Mesenchymal stem cell (in vitro differentiated cells and primary cell): Measurements from ENCODE around the gene NCOR2.

Experiments
- DNase-seq: peaks from one replicate; pipeline ENCODE4 v3.0.0-alpha.2; 2013
- H2AFZ ChIP-seq: one replicate; pipeline ENCODE4 v1.6.1; 2013; ENCODE audit warnings: low read depth, mild to moderate bottlenecking, control low read depth, inconsistent platforms, low read length, moderate library complexity
- H2AK5ac ChIP-seq: 2 replicates; pipeline ENCODE4 v1.6.1; 2013; ENCODE audit warnings: low read length, moderate library complexity, mild to moderate bottlenecking, inconsistent platforms; ENCODE audit not compliant: severe bottlenecking
- H2BK120ac ChIP-seq: one replicate; pipeline ENCODE4 v1.6.1; 2013; ENCODE audit warnings: low read depth, mild to moderate bottlenecking, inconsistent platforms, low read length, moderate library complexity
- H2BK12ac ChIP-seq, 2 experiments: one replicate each; pipeline ENCODE4 v1.6.1; 2013; ENCODE audit warnings: inconsistent platforms in 2 of 2, low read length in 2 of 2, mild to moderate bottlenecking in 2 of 2, moderate library complexity in 2 of 2, control low read depth in 1 of 2
- H2BK15ac ChIP-seq: one replicate; pipeline ENCODE4 v1.6.1; 2013; ENCODE audit warnings: mild to moderate bottlenecking, low read depth, inconsistent platforms; ENCODE audit not compliant: poor library complexity, severe bottlenecking
- H2BK5ac ChIP-seq: 2 replicates; pipeline ENCODE4 v1.6.1; 2013; ENCODE audit warnings: low read depth, mild to moderate bottlenecking, low read length, control low read depth, inconsistent platforms; ENCODE audit not compliant: poor library complexity, severe bottlenecking
- H3K14ac ChIP-seq, 2 experiments: one replicate each; pipeline ENCODE4 v1.6.1; 2013; ENCODE audit warnings: inconsistent platforms in 2 of 2, low read length in 2 of 2, control low read depth in 1 of 2, mild to moderate bottlenecking in 1 of 2, moderate library complexity in 1 of 2
- H3K18ac ChIP-seq, 2 experiments: one replicate each; pipeline ENCODE4 v1.6.1; 2013; ENCODE audit warnings: inconsistent platforms in 2 of 2, low read length in 2 of 2, control low read depth in 1 of 2, low read depth in 1 of 2, mild to moderate bottlenecking in 1 of 2
- H3K23ac ChIP-seq, 2 experiments: one replicate each; pipeline ENCODE4 v1.6.1; 2013; ENCODE audit warnings: inconsistent platforms in 2 of 2, low read length in 2 of 2, mild to moderate bottlenecking in 2 of 2, moderate library complexity in 2 of 2, control low read depth in 1 of 2
- H3K27ac ChIP-seq: 2 replicates; pipeline ENCODE4 v1.5.1; 2013; ENCODE audit warnings: mild to moderate bottlenecking, moderate library complexity, low read length, control low read depth, inconsistent platforms; ENCODE audit not compliant: poor library complexity, severe bottlenecking
- H3K27me3 ChIP-seq, 2 experiments: 2 replicates each; pipeline versions ENCODE4 v1.6.1 to v1.7.0; 2013; ENCODE audit warnings: low read length in 2 of 2, mild to moderate bottlenecking in 2 of 2, moderate library complexity in 2 of 2, control low read depth in 1 of 2, inconsistent platforms in 1 of 2; ENCODE audit not compliant: control insufficient read depth in 1 of 2, insufficient read depth in 1 of 2
- H3K36me3 ChIP-seq, 2 experiments: 2 replicates each; pipeline versions ENCODE4 v1.6.1 to v1.7.0; 2013; ENCODE audit warnings: low read length in 2 of 2, control low read depth in 1 of 2, inconsistent platforms in 1 of 2, low read depth in 1 of 2, mild to moderate bottlenecking in 1 of 2; ENCODE audit not compliant: insufficient read depth in 2 of 2, control insufficient read depth in 1 of 2
- H3K4ac ChIP-seq, 2 experiments: one replicate each; pipeline ENCODE4 v1.6.1; 2013; ENCODE audit warnings: inconsistent platforms in 2 of 2, low read length in 2 of 2, mild to moderate bottlenecking in 2 of 2, moderate library complexity in 2 of 2, control low read depth in 1 of 2, low read depth in 1 of 2
- H3K4me1 ChIP-seq: 2 replicates; pipeline ENCODE4 v1.6.1; 2013; ENCODE audit warnings: low read depth, low read length, control low read depth; ENCODE audit not compliant: control insufficient read depth, insufficient read depth
- H3K4me2 ChIP-seq: 2 replicates; pipeline ENCODE4 v1.6.1; 2013; ENCODE audit warnings: low read length, mild to moderate bottlenecking, inconsistent platforms; ENCODE audit not compliant: poor library complexity, severe bottlenecking
- H3K4me3 ChIP-seq, 2 experiments: 2 replicates each; pipeline versions ENCODE4 v1.5.1 to v1.7.0; 2013; ENCODE audit warnings: low read length in 2 of 2, mild to moderate bottlenecking in 2 of 2, control low read depth in 1 of 2, low read depth in 1 of 2; ENCODE audit not compliant: insufficient read depth in 1 of 2
- H3K79me1 ChIP-seq: replicated peaks from 2 replicates; pipeline ENCODE4 v1.6.1; 2013; ENCODE audit warnings: mild to moderate bottlenecking, control low read depth, low read length, inconsistent platforms; ENCODE audit not compliant: poor library complexity, severe bottlenecking
- H3K9ac ChIP-seq: 2 replicates; pipeline ENCODE4 v1.7.0; 2013; ENCODE audit warnings: mild to moderate bottlenecking, low read length, moderate library complexity
- H3K9me3 ChIP-seq: 2 replicates; pipeline ENCODE4 v1.7.0; 2013; ENCODE audit warnings: mild to moderate bottlenecking, low read length; ENCODE audit not compliant: control insufficient read depth
- H4K8ac ChIP-seq: one replicate; pipeline ENCODE4 v1.6.1; 2013; ENCODE audit warnings: inconsistent platforms, mild to moderate bottlenecking, low read length, moderate library complexity
- H4K91ac ChIP-seq: one replicate; pipeline ENCODE4 v1.6.1; 2013; ENCODE audit warnings: mild to moderate bottlenecking, low read length, inconsistent platforms
- WGBS: methylation state at CpG from one replicate; pipeline ENCODE4 v1.1.7; 2013; ENCODE audit warnings: mixed read lengths; 5-methylcytosine and 5-hydroxymethylcytosine counted together

Gene NCOR2

DNA sequence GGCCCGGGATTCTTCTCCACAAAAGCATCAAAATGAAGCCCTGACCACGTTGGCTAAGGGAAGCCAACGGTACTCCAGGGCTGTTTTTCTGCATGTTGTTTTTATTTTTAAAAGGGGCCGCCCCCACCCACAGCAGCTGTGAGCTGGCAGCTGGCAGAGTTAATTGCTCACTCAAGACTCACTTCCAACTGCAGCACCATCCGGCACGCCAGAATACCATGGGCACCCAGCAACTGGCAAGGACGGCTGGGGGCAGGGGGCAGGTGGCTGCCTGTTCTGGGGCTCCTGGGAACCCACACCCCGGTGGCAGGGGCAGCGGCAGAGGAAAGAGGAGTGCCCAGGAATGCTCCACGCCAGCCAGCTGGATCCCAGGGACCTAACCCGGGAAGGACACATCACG is 44.3 kb downstream of the NCOR2 start:
- no peak overlapping the region for H3K23ac ChIP-seq
- H3K4me1 ChIP-seq = peaks cover 71% of the 10 kb centered on the region
- no peak for DNase-seq
- no peak overlapping the region for H2AFZ ChIP-seq
- H3K4me3 ChIP-seq = no peak overlapping the region
- H2BK12ac ChIP-seq = peak overlapping the region in 1 of 2 experiments; percentile 56
- H2BK15ac ChIP-seq = no peak overlapping the region
- no peaks in the 10 kb centered on the region for H3K9me3 ChIP-seq
- peak overlapping the region in 1 of 2 experiments; percentile 15 for H3K4ac ChIP-seq
- no peak overlapping the region for H3K4me2 ChIP-seq
- no peak overlapping the region for H2BK120ac ChIP-seq
- H4K91ac ChIP-seq = peak overlapping the region; percentile 52
- peak overlapping the region; percentile 8 for H3K9ac ChIP-seq
- no peaks in the 10 kb centered on the region for H3K27me3 ChIP-seq
- 90% methylated on average over 12 of the region's 12 CpGs for WGBS
- peak overlapping the region in 1 of 2 experiments; percentile 3 for H3K14ac ChIP-seq
- H2AK5ac ChIP-seq = peak overlapping the region; percentile 16
- peak overlapping the region; percentile 33 for H3K27ac ChIP-seq
- peak overlapping the region in 1 of 2 experiments; percentile 3 for H3K18ac ChIP-seq
- peaks cover 11% of the 10 kb centered on the region for H3K79me1 ChIP-seq
- peak overlapping the region; percentile 45 for H4K8ac ChIP-seq
- peak overlapping the region; percentile 39 for H2BK5ac ChIP-seq
- H3K36me3 ChIP-seq = peaks cover 0 to 32% of the 10 kb centered on the region in 2 experiments

DNA sequence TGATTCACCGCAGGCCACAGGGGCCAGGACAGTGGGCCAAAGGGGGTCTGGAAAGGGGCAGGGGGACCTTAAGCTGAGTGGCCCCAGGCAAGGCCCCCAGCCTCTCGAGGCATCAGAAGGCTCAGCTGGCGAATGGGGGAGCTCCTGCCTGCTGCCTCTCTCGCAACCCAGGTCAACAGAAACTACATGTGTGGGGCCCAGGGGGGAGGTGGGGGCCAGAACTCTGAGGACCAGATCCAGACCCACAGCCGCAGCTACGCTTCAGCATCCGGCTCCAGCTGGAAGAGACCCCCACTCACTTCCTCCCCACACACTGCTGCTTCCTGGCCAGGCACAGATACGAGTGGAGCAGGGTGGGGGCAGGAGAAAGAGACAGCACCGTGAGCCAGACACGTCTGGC is 46.5 kb downstream of the NCOR2 start:
- Histone ChIP-seq H3K9ac (no peak overlapping the region), H2BK12ac (peak overlapping the region; percentile 31 to 38), H3K4me1 (peaks cover 66% of the 10 kb centered on the region), H2AK5ac (peak overlapping the region; percentile 72), H2BK120ac (peak overlapping the region; percentile 27), H3K4ac (peak overlapping the region in 1 of 2 experiments; percentile 46), H3K36me3 (peaks cover 0 to 23% of the 10 kb centered on the region in 2 experiments), H3K27me3 (no peaks in the 10 kb centered on the region), H2AFZ (no peak overlapping the region), H2BK5ac (peak overlapping the region; percentile 36), H3K14ac (peak overlapping the region in 1 of 2 experiments; percentile 74), H4K91ac (peak overlapping the region; percentile 87), H3K23ac (peak overlapping the region in 1 of 2 experiments; percentile 43), H3K27ac (no peak overlapping the region), H2BK15ac (peak overlapping the region; percentile 50), H3K79me1 (peaks cover 5% of the 10 kb centered on the region), H3K4me3 (no peak overlapping the region), H3K4me2 (no peak overlapping the region), H3K18ac (peak overlapping the region; percentile 55 to 80), H3K9me3 (no peaks in the 10 kb centered on the region), H4K8ac (peak overlapping the region; percentile 82)
- no peak for DNase-seq
- 28% methylated on average over 6 of the region's 10 CpGs for WGBS

DNA sequence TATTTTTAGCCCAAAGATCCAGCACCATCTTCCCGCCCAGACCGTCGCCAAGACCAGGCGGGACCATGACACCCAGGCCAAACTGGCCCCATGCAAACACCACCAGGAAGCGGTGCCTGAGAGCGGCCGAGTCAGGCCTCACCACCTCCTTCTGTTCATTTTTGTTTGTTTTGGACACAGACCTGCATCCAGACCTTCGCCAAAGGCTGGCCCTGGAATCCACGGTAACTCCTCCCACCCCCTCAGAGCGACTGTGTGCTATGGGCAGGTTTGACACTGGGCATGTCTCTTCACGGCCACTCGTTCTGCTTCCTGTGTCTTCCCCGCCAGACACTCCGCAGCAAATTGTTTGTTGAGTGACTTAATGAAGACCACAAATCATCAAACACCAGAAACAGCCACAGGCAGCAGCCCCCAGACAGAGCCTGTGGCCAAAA is 47.1 kb downstream of the NCOR2 start:
- H3K4me3 ChIP-seq = no peak overlapping the region
- H3K27ac ChIP-seq = peak overlapping the region; percentile 87
- no peak overlapping the region for H2AFZ ChIP-seq
- peak overlapping the region; percentile 52 for H4K8ac ChIP-seq
- H3K23ac ChIP-seq = no peak overlapping the region
- H2BK12ac ChIP-seq = peak overlapping the region; percentile 45 to 90
- no peaks in the 10 kb centered on the region for H3K9me3 ChIP-seq
- peak overlapping the region; percentile 36 for H2BK5ac ChIP-seq
- H2BK120ac ChIP-seq = no peak overlapping the region
- peaks cover 4 to 25% of the 10 kb centered on the region in 2 experiments for H3K36me3 ChIP-seq
- peak overlapping the region in 1 of 2 experiments; percentile 57 for H3K14ac ChIP-seq
- 59% methylated on average over 14 of the region's 14 CpGs for WGBS
- H3K79me1 ChIP-seq = peaks cover 4% of the 10 kb centered on the region
- H2BK15ac ChIP-seq = peak overlapping the region; percentile 50
- peak overlapping the region; percentile 47 for H4K91ac ChIP-seq
- peak overlapping the region; percentile 73 to 80 for H3K18ac ChIP-seq
- H3K4me1 ChIP-seq = peaks cover 68% of the 10 kb centered on the region
- no peak overlapping the region for H3K9ac ChIP-seq
- DNase-seq = peak; percentile 51
- H3K27me3 ChIP-seq = no peaks in the 10 kb centered on the region
- H3K4ac ChIP-seq = peak overlapping the region; percentile 45 to 46
- H2AK5ac ChIP-seq = peak overlapping the region; percentile 72
- H3K4me2 ChIP-seq = no peak overlapping the region

DNA sequence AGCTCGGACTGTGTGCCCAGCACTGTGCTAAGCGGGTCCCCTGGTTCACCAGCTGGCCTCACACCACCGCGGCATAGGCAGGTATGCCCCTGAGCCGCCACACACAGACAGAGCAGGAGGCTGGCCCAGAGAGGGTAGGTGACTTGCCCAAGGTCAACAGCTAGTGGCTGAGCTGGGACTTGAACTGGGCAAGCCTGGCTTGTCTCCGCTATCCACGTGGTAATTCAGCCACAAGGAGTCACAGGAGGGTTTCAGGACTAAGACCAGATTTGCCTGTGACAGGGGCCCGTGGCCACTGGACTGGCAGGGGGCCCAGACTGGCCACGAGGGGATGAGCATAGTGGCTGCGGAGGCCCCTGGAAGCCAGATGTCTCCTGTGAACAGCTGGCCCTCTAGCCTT is 47.7 kb downstream of the NCOR2 start:
- Histone ChIP-seq H2BK5ac (no peak overlapping the region), H2BK120ac (no peak overlapping the region), H3K4me2 (no peak overlapping the region), H3K14ac (peak overlapping the region in 1 of 2 experiments; percentile 46), H3K27me3 (no peaks in the 10 kb centered on the region), H3K9ac (peak overlapping the region; percentile 95), H2BK15ac (peak overlapping the region; percentile 28), H4K91ac (peak overlapping the region; percentile 48), H3K27ac (peak overlapping the region; percentile 87), H3K4me1 (peaks cover 72% of the 10 kb centered on the region), H3K4ac (peak overlapping the region; percentile 39 to 69), H3K79me1 (peaks cover 3% of the 10 kb centered on the region), H2AK5ac (peak overlapping the region; percentile 10), H2BK12ac (peak overlapping the region; percentile 61 to 86), H3K4me3 (no peak overlapping the region), H3K23ac (no peak overlapping the region), H3K18ac (peak overlapping the region; percentile 82 to 90), H4K8ac (peak overlapping the region; percentile 52), H2AFZ (no peak overlapping the region), H3K9me3 (no peaks in the 10 kb centered on the region), H3K36me3 (peaks cover 4 to 27% of the 10 kb centered on the region in 2 experiments)
- 70% methylated on average over 10 of the region's 10 CpGs for WGBS
- DNase-seq = peak; percentile 38
